Hematopoietic multipotent progenitor cell treated with erythropoietin and hydrocortisone succinate and interleukin-3 and kit ligand, for 17 days (in vitro differentiated cells): ENCODE measurements around the gene CEP295NL.
"Not testable (repeated sequence)": the region's sequence is repeated elsewhere in the genome, so short reads cannot be mapped to it uniquely, and the experiment has no call there.

Experiments
- DNase-seq: peaks from one replicate; pipeline ENCODE4 v3.0.0-alpha.2; 2015; ENCODE audit warnings: low spot score

Gene CEP295NL

DNA sequence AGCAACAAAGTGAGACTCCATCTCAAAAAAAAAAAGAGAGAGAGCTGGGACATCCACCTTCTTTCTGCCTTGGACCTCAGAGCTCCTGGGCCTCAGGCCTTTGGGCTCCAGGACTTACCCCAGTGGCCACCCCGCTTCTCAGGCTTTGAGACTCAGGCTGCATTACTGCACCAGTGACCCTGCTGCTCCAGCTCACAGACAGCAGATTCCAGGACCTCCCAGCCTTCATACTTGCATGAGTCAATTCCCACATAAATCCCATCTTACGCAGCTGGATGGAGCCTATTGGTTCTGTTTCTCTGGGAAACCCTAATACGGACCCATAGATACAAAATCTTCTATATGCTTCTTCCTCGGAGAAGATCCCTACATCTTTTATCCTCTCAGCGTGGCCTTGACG is 2.1 kb upstream of the CEP295NL start:
- DNase-seq = no peak

GRCh38 chr17:78904371-78904770 is 1.4 kb upstream of the CEP295NL start:
- no peak for DNase-seq

- DNase-seq = not testable (repeated sequence)
These were observed 770 bp downstream of the CEP295NL start for GRCh38 chr17:78902231-78902630.

DNA sequence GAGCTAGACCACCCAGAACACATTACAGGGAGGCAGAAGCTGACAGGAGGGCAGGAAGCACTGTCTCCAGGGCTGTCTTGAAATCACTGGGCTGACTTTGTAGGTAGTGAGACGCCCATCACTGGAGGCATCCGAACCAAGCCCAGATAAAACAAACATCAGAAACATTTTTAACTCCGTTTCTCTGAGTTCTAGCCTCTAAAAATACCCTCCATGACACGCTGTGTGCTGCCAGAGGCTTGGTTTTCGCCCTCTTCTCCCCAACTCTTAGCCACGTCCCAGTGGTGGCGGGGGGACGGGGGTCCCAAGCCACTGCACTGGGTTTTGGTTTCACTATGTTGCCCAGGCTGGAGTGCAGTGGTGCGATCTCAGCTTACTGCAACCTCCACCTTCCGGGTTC is 1.2 kb downstream of the CEP295NL start:
- DNase-seq = no peak

DNA sequence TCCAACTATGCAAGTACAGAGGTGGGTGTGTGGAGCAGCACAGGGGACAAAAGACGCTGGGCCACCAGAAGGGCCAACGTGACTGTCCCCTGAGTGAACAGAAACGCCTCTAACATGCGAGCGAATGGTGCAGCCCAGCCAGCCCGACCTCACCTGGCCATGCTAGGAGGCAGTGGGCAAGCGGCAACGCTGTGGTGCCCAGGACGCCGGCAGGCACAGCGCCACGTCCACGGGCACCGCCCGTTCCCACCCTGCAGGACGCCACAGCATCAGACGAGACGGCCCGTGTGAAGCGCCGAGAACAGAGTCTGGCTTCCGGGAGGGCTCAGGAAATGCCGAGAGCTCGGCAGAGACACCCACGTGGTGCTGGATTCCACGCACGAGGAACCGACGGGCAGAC is 2.2 kb downstream of the CEP295NL start:
- no peak for DNase-seq

- no peak for DNase-seq
These were observed 3.4 kb downstream of the CEP295NL start for GRCh38 chr17:78899361-78900260.

- DNase-seq = no peak
These were observed 4.1 kb downstream of the CEP295NL start for GRCh38 chr17:78898947-78899346.

DNA sequence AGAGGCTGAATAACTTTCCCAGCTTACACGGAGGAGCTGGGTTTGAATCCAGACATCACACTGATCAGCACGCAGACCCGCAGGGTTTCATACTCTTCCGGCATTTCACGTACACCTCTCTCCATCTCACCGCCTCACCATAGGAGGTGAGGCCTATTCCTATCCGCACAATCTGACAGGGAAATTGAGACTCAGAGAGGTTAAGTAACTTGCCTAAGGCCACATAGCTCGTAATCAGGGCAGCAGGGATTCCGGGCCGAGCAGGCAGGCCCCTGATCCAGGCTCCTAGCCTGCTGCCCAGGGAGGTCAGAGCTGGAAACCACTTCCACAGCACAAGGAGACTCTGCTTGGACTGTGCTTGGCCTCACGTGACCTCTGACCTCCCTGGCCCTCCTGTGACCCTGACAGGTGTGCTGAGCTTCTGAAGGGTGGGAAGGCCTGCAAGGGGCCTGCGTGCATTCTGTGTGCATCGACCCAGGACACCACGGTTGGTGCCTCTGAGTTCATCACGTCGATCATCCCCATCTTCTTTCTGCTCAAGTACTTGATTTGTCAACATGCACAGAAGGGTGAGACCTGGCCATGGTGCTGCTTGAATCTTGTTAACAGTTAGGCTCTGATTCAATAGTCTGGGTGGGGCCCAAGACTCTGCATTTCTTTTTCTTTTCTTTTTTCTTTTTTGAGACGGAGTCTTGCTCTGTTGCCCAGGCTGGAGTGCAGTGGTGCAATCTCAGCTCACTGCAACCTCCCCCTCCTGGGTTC is 4.7 kb downstream of the CEP295NL start:
- no peak for DNase-seq

DNA sequence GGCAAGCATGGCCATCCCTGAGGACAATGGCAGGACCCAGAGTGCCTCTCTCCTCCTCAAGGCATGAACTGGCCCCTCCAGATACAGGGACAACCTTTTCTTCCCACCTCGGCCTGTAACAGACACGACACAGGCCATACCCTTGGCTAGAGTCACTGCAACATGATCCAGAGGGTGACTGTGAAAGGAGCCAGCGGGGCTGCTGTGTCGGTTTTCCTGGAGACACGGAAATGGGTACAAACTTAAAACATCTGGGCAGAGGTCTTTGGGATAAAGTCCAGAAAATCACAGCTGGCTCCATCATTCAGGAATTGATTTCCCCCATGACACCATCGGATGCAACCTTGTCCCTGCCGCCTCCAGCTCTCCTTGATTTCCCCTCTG is 5.3 kb downstream of the CEP295NL start:
- DNase-seq = no peak

GRCh38 chr17:78896834-78897663 is 6.0 kb downstream of the CEP295NL start:
- DNase-seq = no peak

GRCh38 chr17:78896091-78896833 is 6.7 kb downstream of the CEP295NL start:
- DNase-seq = no peak

DNA sequence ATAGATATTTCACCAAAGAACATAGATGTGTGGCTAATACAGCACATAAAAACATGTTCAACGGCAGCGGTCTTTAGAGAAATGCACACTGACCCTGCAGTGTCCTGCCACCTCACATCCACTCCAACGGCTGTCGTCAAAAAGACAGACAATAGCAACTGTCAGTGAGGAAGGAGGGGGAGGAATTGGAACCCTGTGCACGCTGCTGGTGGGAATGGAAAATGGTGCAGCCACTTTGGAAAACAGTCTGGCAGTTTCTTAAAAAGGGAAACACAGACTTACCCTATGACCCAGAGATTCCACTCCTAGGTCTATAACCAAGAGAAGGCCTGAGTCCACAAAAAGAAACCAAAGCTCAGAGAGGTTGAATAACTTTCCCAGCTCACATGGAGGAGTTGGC is 7.7 kb downstream of the CEP295NL start:
- DNase-seq = no peak

DNA sequence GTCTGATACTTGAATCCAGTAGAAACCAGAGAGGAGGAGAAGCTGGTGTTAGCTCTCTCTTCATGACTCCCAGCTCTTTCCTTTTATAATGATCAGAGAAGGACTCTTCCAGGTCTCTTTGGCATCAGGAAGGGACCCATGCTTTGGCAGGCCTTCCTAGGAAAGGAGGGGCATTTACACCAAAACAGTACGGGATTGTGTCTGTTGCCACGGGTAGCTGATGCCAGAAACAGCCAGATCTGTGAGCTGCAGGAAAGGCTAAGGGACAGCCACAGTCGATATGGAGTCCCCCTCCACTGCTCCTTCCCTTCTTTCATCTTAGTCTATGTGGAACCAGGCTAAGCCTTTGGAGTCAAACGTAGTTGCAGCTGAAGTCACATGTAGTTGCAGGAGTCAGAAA is 9.3 kb downstream of the CEP295NL start:
- DNase-seq = no peak

DNA sequence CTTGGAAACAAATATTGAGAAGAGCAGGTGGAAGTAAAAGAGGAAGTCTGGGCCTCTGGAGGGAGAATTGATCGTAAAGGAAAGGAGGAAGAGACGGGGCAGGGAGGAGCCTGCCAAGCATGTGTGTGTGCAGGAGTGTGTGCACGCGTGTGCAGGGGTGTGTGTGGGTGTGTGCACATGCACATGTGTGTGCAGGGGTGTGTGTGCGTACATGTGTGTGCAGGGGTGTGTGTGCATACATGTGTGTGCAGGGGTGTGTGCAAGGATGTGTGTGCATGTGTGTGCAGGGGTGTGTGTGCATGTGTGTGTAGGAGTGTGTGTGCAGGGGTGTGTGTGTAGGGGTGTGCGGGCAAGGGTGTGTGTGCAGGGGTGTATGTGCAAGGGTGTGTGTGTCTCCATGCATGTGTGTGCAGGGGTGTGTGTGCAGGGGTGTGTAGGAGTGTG is 10.0 kb downstream of the CEP295NL start:
- DNase-seq = no peak

GRCh38 chr17:78892520-78892919 is 10.5 kb downstream of the CEP295NL start:
- no peak for DNase-seq

GRCh38 chr17:78892062-78892456 is 10.9 kb downstream of the CEP295NL start:
- no peak for DNase-seq

GRCh38 chr17:78891406-78892061 is 11.5 kb downstream of the CEP295NL start:
- DNase-seq = no peak

- DNase-seq = no peak
These were observed 12.5 kb downstream of the CEP295NL start for GRCh38 chr17:78890498-78890897.

DNA sequence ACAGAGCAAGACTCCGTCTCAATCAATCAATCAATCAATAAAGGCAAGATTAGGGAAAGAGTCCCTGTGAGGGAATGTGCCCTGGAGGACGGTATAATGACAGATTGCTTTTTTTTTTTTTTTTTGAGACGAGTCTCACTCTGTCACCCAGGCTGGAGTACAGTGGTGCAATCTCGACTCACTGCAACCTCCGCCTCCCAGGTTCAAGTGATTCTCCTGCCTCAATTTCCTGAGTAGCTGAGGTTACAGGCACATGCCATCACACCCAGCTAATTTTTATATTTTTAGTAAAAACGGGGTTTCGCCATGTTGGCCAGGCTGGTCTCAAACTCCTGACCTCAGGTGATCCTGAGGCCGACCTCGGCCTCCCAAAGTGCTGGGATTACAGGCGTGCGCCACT is 12.9 kb downstream of the CEP295NL start:
- DNase-seq = not testable (repeated sequence)

DNA sequence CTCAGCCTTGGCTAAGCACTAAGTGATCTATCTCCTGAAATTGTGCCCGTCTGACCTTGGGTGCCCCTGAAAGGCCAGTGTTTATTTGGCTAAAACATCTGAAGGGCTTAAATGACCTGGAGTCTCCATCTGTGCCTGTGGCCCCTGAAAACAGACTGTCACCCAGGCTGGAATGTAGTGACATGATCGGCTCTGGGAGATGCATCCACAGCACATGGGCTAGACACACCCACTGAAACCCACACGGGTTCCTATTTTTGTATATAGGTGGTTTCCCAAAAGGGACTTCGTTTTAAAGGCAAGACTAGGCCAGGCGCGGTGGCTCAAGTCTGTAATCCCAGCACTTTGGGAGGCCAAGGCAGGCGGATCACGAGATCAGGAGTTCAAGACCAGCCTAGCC is 13.5 kb downstream of the CEP295NL start:
- DNase-seq = no peak

DNA sequence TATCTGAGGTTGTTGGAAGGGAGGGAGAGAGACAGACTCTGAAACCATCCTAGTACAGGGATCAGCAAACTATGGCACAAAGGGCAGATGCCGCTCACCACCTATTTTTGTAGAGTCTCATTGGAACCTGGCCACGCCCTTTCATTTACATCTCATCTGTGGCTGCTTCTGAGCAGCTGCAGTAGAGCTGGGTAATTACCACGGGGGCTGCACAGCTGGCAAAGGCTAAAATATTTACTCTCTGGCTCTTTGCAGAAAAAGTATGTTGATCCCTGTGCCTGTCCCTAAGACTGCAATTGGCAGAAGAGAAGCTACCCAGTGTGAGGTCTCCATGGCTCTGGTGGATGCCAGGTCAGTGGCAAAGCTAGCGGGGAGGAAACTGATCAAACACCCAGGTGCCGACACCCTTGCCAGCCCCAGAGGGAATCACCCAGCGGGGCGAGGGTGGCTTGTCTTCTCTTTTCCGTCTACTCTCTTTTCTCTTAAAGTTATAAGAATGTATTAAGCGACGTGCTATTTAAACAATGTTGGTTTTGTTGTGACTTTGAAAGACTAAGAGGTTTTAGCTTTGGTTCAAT is 14.0 kb downstream of the CEP295NL start:
- DNase-seq = no peak
